ENCODE data around the gene LRRTM3.

The LRRTM3 gene

DNA sequence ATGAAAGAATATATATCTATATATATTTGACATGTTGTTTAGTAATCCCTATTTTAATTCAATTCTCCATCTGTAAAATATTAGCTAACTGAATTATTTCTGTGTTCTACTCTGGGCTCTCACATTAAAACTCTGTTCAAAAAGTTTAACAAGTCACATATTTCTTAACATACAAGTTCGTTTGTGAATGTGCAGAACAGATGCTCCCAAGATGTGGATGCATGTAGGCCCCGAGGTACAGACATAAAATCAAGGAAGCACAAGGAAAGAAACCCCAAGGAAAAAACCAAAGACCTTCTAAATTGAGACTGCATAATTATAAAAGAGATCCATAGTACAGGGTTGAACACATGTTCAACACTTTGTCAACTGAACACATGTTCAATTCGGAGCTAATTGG lies 175.1 kb downstream of the LRRTM3 start:
- no peak for DNase-seq (ENCODE audit: low read depth)
- TF ChIP-seq CTCF (conservative IDR thresholded peaks at IDR 0.05; ENCODE audit: low read length) = no peak
- H3K4me3 ChIP-seq (ENCODE audit: low read length) = no peak overlapping the region

- no peak for DNase-seq (ENCODE audit: low read depth)
- no peak overlapping the region for H3K4me3 ChIP-seq (ENCODE audit: low read length)
- no peak for TF ChIP-seq CTCF (conservative IDR thresholded peaks at IDR 0.05; ENCODE audit: low read length)
Observed at GRCh38 chr10:67107670-67108069, 181.8 kb downstream of the LRRTM3 start.

GRCh38 chr10:67110286-67110685 lies 184.4 kb downstream of the LRRTM3 start:
- H3K4me3 ChIP-seq (ENCODE audit: low read length) = no peak overlapping the region
- no peak for TF ChIP-seq CTCF (conservative IDR thresholded peaks at IDR 0.05; ENCODE audit: low read length)
- DNase-seq (ENCODE audit: low read depth) = no peak

DNA sequence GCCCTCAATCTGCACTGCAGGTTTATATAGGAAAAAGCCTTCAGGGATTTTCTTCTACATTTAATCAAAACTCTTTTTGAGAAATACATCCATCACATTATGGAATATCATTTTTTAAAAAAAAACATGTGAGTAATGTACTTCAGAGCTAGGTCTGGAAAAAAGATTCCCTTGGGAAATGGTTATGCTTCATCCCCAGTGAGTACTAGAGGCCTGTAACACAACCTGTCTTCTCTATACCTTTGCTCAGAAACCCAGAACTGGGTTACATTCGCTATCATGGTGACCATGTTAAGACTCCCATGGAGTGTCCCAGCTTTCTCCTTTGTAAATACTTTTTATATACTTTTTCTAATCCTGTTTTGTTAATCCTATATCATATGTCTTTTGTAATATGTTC lies 186.9 kb downstream of the LRRTM3 start:
- no peak for TF ChIP-seq CTCF (conservative IDR thresholded peaks at IDR 0.05; ENCODE audit: low read length)
- no peak overlapping the region for H3K4me3 ChIP-seq (ENCODE audit: low read length)
- DNase-seq (ENCODE audit: low read depth) = no peak

GRCh38 chr10:67114945-67115344 lies 189.1 kb downstream of the LRRTM3 start:
- TF ChIP-seq CTCF (conservative IDR thresholded peaks at IDR 0.05; ENCODE audit: low read length) = no peak
- DNase-seq (ENCODE audit: low read depth) = no peak
- no peak overlapping the region for H3K4me3 ChIP-seq (ENCODE audit: low read length)

DNA sequence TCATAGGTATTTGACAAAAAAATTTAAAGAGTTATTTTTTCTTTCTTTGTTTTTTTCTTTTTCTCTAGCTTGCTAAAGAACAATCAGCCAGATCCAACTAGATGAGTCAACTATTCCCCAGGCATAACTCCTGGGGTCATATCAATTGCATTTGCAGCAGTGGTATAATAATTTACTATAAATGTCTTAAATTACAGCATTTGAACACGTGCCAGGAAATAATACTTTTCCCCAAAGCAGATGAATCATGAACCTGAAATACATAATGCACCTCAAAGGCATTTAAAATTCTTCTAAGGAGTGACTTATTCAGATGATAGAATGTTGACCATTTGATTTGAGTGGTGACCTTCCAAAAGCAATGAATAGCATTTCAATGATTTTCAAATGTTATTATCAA lies 190.1 kb downstream of the LRRTM3 start:
- DNase-seq (ENCODE audit: low read depth) = no peak
- H3K4me3 ChIP-seq (ENCODE audit: low read length) = no peak overlapping the region
- no peak for TF ChIP-seq CTCF (conservative IDR thresholded peaks at IDR 0.05; ENCODE audit: low read length)

- no peak for TF ChIP-seq CTCF (conservative IDR thresholded peaks at IDR 0.05; ENCODE audit: low read length)
- no peak overlapping the region for H3K4me3 ChIP-seq (ENCODE audit: low read length)
- DNase-seq (ENCODE audit: low read depth) = no peak
Observed at GRCh38 chr10:67119651-67120050, 193.8 kb downstream of the LRRTM3 start.
